Neural cell (in vitro differentiated cells): ENCODE measurements around the gene RELT. TPM values are rescaled to one million over a fixed set of nuclear protein-coding genes. Genes with fewer than 3 reads are reported as not detected.

Experiments used
- H2AFZ ChIP-seq: fragments of 200-600, 300-800 bp; sonication (generic), shearing (Covaris generic); 2 replicates; pipeline ENCODE4 v1.6.0; 2014; ENCODE audit warnings: low read depth, mild to moderate bottlenecking, antibody characterized with exemption, low read length, moderate library complexity
- H3F3A ChIP-seq: fragments of 200-600 bp; shearing (Covaris generic); 2 replicates; pipeline ENCODE4 v1.6.1; 2016; ENCODE audit warnings: mild to moderate bottlenecking, moderate library complexity, mixed read lengths, antibody characterized with exemption, low read length; ENCODE audit not compliant: insufficient read depth, poor library complexity, severe bottlenecking
- H3K27ac ChIP-seq: fragments of 200-600, 300-800 bp; sonication (generic), shearing (Covaris generic); 2 replicates; pipeline ENCODE4 v1.5.1; 2014; ENCODE audit warnings: mild to moderate bottlenecking, low read length, moderate library complexity
- H3K27me3 ChIP-seq: fragments of 300-800, 200-600 bp; sonication (generic), shearing (Covaris generic); 2 replicates; pipeline ENCODE4 v1.6.0; 2014; ENCODE audit warnings: mild to moderate bottlenecking, low read depth, low read length, moderate library complexity; ENCODE audit not compliant: insufficient read depth
- H3K36me3 ChIP-seq: fragments of 300-800, 200-600 bp; sonication (generic), shearing (Covaris generic); 2 replicates; pipeline ENCODE4 v1.5.1; 2014; ENCODE audit warnings: mild to moderate bottlenecking, antibody characterized with exemption, low read length, moderate library complexity; ENCODE audit not compliant: insufficient read depth
- H3K4me2 ChIP-seq: fragments of 300-800, 200-600 bp; sonication (generic), shearing (Covaris generic); 2 replicates; pipeline ENCODE4 v1.6.0; 2014; ENCODE audit warnings: mild to moderate bottlenecking, low read length
- H3K4me3 ChIP-seq: fragments of 300-800, 200-600 bp; sonication (generic), shearing (Covaris generic); 2 replicates; pipeline ENCODE4 v1.5.1; 2014; ENCODE audit warnings: mild to moderate bottlenecking, low read length, moderate library complexity
- H3K79me2 ChIP-seq: fragments of 200-600 bp; shearing (Covaris generic); replicated peaks from 2 replicates; pipeline ENCODE4 v1.6.0; 2014; ENCODE audit warnings: mild to moderate bottlenecking, low read length, moderate library complexity; ENCODE audit not compliant: insufficient read depth
- H3K9ac ChIP-seq: fragments of 300-800, 200-600 bp; sonication (generic), shearing (Covaris generic); 2 replicates; pipeline ENCODE4 v1.6.1; 2016; ENCODE audit warnings: mild to moderate bottlenecking, low read length, mixed read lengths
- H3K9me2 ChIP-seq: fragments of 200-600 bp; shearing (Covaris generic); 2 replicates; pipeline ENCODE4 v1.6.1; 2016; ENCODE audit warnings: mild to moderate bottlenecking, low read length, mixed read lengths; ENCODE audit not compliant: insufficient read depth
- H3K9me3 ChIP-seq: fragments of 200-600, 300-800 bp; sonication (generic), shearing (Covaris generic); 2 replicates; pipeline ENCODE4 v1.6.1; 2016; ENCODE audit warnings: mild to moderate bottlenecking, mixed run types, low read length, moderate library complexity, mixed read lengths
- H4K20me1 ChIP-seq: fragments of 200-600 bp; shearing (Covaris generic); 2 replicates; pipeline ENCODE4 v1.6.1; 2016; ENCODE audit warnings: mild to moderate bottlenecking, mixed run types; ENCODE audit not compliant: insufficient read depth
- EP300 ChIP-seq: fragments of 450-650 bp; conservative IDR thresholded peaks from 2 replicates; pipeline ENCODE4 v1.6.1; 2014; ENCODE audit warnings: antibody characterized with exemption, mild to moderate bottlenecking, moderate library complexity; ENCODE audit not compliant: poor library complexity, severe bottlenecking
- EZH2 ChIP-seq: fragments of 200-600, 300-800 bp; shearing (Covaris generic), sonication (generic); IDR thresholded peaks from 2 replicates; pipeline ENCODE4 v1.6.1; 2014; ENCODE audit warnings: antibody characterized with exemption, low read length, borderline replicate concordance, mild to moderate bottlenecking; ENCODE audit not compliant: insufficient read depth, poor library complexity, severe bottlenecking
- MXI1 ChIP-seq: fragments of 450-650 bp; conservative IDR thresholded peaks from 2 replicates; pipeline ENCODE4 v1.6.1; 2014; ENCODE audit warnings: antibody characterized with exemption, mild to moderate bottlenecking; ENCODE audit not compliant: poor library complexity, severe bottlenecking
- POLR2AphosphoS5 ChIP-seq: IDR thresholded peaks from 2 replicates; pipeline ENCODE4 v1.6.1; 2012
- RAD21 ChIP-seq: fragments of 450-650 bp; conservative IDR thresholded peaks from 2 replicates; pipeline ENCODE4 v1.6.1; 2014; ENCODE audit warnings: antibody characterized with exemption, mild to moderate bottlenecking, moderate library complexity
- REST ChIP-seq: IDR thresholded peaks from 2 replicates; pipeline ENCODE4 v1.6.1; 2012; ENCODE audit warnings: borderline replicate concordance
- SMC3 ChIP-seq: fragments of 450-650 bp; conservative IDR thresholded peaks from 2 replicates; pipeline ENCODE4 v1.6.1; 2014; ENCODE audit warnings: antibody characterized with exemption, mild to moderate bottlenecking, moderate library complexity; ENCODE audit not compliant: poor library complexity
- TAF1 ChIP-seq: IDR thresholded peaks from 2 replicates; pipeline ENCODE4 v1.6.1; 2012; ENCODE audit warnings: low read depth
- polyA plus RNA-seq: library from polyadenylated mRNA; depleted of rRNA; stranded (reverse); fragments of >200 nt; gene quantifications from 2 replicates; pipeline ENCODE4 v1.2.3, GENCODE V29; 2014
- TF ChIP-seq, protein P1 (sequence below): fragments of 450-650 bp; IDR thresholded peaks from 2 replicates; pipeline ENCODE4 v1.5.1; 2014; ENCODE audit warnings: antibody characterized with exemption, mild to moderate bottlenecking, moderate library complexity; ENCODE audit not compliant: poor library complexity, severe bottlenecking

Gene RELT
- polyA plus RNA-seq, 1 donor from 2014 or later = 12.4 TPM

DNA sequence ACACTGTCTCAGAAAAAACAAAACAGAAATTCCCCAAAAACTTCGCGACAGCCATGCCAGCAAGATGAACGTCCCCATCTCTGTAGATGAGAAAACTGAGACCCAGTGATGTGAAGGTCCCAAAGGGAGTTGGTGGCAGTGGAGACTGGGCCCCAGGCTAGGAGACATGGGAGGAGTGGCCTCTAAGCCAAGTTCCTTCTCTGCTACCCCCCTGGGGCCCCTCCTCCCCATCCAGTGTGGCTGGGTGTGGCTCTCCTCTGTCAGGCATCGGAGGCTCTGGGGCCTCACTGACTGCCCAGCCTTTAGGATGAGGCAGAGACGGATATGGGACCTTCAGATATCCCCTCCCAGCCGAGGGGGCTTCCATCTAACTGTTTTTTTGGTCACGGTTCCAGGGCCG lies 9.8 kb downstream of the RELT start:
- H3K79me2 ChIP-seq = no peaks in the 10 kb centered on the region
- H4K20me1 ChIP-seq = no peaks in the 10 kb centered on the region
- H3F3A ChIP-seq = no peaks in the 10 kb centered on the region
- no peak overlapping the region for H3K4me2 ChIP-seq
- no peaks in the 10 kb centered on the region for H3K27me3 ChIP-seq
- H3K36me3 ChIP-seq = no peaks in the 10 kb centered on the region
- no peaks in the 10 kb centered on the region for H3K9me3 ChIP-seq
- H3K4me3 ChIP-seq = no peak overlapping the region
- no peak overlapping the region for H3K9ac ChIP-seq
- no peaks in the 10 kb centered on the region for H3K9me2 ChIP-seq
- H2AFZ ChIP-seq = no peak overlapping the region
- no peak overlapping the region for H3K27ac ChIP-seq
- no peak for TF ChIP-seq RAD21
- TF ChIP-seq EZH2 = no peak
- TF ChIP-seq EP300 = no peak
- TF ChIP-seq, protein P1, sequence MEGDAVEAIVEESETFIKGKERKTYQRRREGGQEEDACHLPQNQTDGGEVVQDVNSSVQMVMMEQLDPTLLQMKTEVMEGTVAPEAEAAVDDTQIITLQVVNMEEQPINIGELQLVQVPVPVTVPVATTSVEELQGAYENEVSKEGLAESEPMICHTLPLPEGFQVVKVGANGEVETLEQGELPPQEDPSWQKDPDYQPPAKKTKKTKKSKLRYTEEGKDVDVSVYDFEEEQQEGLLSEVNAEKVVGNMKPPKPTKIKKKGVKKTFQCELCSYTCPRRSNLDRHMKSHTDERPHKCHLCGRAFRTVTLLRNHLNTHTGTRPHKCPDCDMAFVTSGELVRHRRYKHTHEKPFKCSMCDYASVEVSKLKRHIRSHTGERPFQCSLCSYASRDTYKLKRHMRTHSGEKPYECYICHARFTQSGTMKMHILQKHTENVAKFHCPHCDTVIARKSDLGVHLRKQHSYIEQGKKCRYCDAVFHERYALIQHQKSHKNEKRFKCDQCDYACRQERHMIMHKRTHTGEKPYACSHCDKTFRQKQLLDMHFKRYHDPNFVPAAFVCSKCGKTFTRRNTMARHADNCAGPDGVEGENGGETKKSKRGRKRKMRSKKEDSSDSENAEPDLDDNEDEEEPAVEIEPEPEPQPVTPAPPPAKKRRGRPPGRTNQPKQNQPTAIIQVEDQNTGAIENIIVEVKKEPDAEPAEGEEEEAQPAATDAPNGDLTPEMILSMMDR = no peak
- no peak for TF ChIP-seq SMC3
- no peak for TF ChIP-seq TAF1
- no peak for TF ChIP-seq REST

- TF ChIP-seq EZH2 = no peak
- TF ChIP-seq TAF1 = no peak
- Histone ChIP-seq H3K9me3 (no peaks in the 10 kb centered on the region), H3K79me2 (no peaks in the 10 kb centered on the region), H3K36me3 (no peaks in the 10 kb centered on the region), H4K20me1 (no peaks in the 10 kb centered on the region), H2AFZ (no peak overlapping the region), H3K9me2 (no peaks in the 10 kb centered on the region), H3K27ac (no peak overlapping the region), H3K9ac (no peak overlapping the region), H3K4me3 (no peak overlapping the region), H3F3A (no peaks in the 10 kb centered on the region), H3K4me2 (no peak overlapping the region), H3K27me3 (no peaks in the 10 kb centered on the region)
Measured at GRCh38 chr11:73386546-73386945, 10.3 kb downstream of the RELT start.

GRCh38 chr11:73387594-73388264 lies 11.5 kb downstream of the RELT start:
- no peaks in the 10 kb centered on the region for H3K9me3 ChIP-seq
- H3K27me3 ChIP-seq = no peaks in the 10 kb centered on the region
- no peak overlapping the region for H3K4me3 ChIP-seq
- H4K20me1 ChIP-seq = no peaks in the 10 kb centered on the region
- no peak overlapping the region for H3K4me2 ChIP-seq
- H2AFZ ChIP-seq = no peak overlapping the region
- no peak for TF ChIP-seq RAD21
- no peak for TF ChIP-seq REST
- no peak for TF ChIP-seq POLR2AphosphoS5
- no peak for TF ChIP-seq EZH2
- no peak for TF ChIP-seq TAF1
- no peak for TF ChIP-seq EP300
- no peak for TF ChIP-seq SMC3
- no peak for TF ChIP-seq MXI1
- TF ChIP-seq, protein P1 = no peak
- no peak overlapping the region for H3K27ac ChIP-seq
- H3K9me2 ChIP-seq = no peaks in the 10 kb centered on the region
- no peaks in the 10 kb centered on the region for H3K79me2 ChIP-seq
- no peaks in the 10 kb centered on the region for H3F3A ChIP-seq
- no peaks in the 10 kb centered on the region for H3K36me3 ChIP-seq
- no peak overlapping the region for H3K9ac ChIP-seq
